Choroid plexus epithelial cell (primary cell): Measurements from ENCODE around the gene ZNF532.

Source experiments
- DNase-seq: peaks from one replicate; pipeline ENCODE4 v3.0.0-alpha.2; 2010; ENCODE audit warnings: low read depth
- H3K4me3 ChIP-seq: 2 replicates; pipeline ENCODE4 v1.5.1; 2011; ENCODE audit warnings: low read depth, mild to moderate bottlenecking, control low read depth, low read length, moderate library complexity
- CTCF ChIP-seq: conservative IDR thresholded peaks from 2 replicates; pipeline ENCODE4 v1.5.1; 2011; ENCODE audit warnings: low read depth, mild to moderate bottlenecking, control low read depth, inconsistent platforms, low read length, moderate library complexity

Gene ZNF532

DNA sequence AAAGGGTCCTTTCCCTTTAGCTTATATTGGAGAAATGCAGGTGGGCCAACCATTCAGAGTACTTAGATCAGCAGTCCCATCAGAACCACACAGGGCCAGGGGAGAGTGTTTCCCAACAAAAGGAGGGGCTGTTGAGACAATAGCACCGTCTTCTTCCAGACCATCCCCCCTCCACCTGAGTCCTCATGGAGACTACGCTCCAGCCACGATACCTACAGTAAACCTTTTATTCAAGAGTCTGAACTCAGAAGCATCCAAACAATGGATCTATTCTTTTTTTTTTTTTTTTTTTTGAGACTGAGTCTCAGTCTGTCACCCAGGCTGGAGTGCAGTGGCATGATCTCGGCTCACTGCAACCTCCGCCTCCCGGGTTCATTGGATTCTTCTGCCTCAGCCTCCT lies 25.7 kb upstream of the ZNF532 start:
- no peak overlapping the region for H3K4me3 ChIP-seq
- TF ChIP-seq CTCF, result no peak

GRCh38 chr18:58842978-58843687 lies 21.5 kb upstream of the ZNF532 start:
- no peak for DNase-seq
- H3K4me3 ChIP-seq, result no peak overlapping the region
- no peak for TF ChIP-seq CTCF

More for the DNA sequence above, 25.7 kb upstream of the ZNF532 start:
- no peak for DNase-seq

- no peak overlapping the region for H3K4me3 ChIP-seq
- DNase-seq, result no peak
- no peak for TF ChIP-seq CTCF
Observed at GRCh38 chr18:58843688-58844035, 21.0 kb upstream of the ZNF532 start.

DNA sequence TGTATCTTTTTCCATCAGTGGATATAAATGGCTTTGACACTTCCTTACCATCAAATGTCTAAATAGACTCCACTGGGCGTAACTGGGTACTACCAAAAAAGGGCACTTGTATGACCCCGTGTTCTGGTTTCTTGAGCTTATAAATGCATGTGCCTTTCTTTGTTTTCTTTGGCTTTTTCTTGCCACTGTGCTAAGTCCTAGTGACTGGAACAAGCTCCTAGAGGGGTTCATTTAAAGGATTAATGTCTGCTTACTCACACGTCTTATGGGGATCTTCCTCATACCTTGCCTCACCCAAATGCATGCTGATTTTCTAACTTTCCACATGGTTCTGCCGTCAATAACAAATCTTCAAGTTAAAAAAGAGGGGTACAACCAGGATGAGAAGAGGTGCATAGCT lies 19.8 kb upstream of the ZNF532 start:
- no peak for DNase-seq
- no peak overlapping the region for H3K4me3 ChIP-seq
- TF ChIP-seq CTCF, result no peak

DNA sequence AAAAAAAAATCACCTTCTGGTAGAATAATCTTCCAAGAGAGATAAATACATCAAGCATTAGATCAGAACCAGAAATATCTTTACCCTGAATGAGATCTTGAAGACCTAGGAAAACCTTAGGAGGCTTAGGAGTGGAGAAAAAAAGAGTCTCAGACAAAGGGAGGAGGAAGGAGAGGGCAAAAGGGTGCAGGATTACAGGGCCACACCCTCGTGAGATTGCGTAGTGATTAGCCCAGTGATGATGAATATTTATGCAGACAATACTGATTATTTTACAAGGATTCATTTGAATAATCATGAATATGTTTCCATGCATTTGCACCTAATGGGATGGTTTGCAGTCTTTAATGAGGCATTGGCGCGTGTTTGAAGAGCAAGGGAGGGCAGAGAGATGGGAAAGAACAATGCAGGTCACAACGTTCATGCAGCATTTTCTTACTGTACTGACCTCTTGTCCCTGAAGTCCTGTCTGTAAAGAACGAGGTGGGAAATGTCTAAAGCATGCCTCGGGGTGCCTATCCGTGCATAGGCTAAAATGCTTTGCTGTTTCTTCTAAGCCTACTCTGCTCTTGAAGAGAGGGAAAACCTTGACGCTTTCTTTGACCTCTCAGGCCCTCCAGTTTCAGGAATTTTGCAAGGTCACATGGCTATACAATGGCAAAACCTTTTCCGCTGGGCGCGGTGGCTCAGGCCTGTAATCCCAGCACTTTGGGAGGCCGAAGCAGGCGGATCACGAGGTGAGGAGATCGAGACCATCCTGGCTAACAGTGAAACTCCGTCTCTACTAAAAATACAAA lies 18.6 kb upstream of the ZNF532 start:
- no peak for TF ChIP-seq CTCF
- H3K4me3 ChIP-seq, result no peak overlapping the region
- DNase-seq, result no peak

DNA sequence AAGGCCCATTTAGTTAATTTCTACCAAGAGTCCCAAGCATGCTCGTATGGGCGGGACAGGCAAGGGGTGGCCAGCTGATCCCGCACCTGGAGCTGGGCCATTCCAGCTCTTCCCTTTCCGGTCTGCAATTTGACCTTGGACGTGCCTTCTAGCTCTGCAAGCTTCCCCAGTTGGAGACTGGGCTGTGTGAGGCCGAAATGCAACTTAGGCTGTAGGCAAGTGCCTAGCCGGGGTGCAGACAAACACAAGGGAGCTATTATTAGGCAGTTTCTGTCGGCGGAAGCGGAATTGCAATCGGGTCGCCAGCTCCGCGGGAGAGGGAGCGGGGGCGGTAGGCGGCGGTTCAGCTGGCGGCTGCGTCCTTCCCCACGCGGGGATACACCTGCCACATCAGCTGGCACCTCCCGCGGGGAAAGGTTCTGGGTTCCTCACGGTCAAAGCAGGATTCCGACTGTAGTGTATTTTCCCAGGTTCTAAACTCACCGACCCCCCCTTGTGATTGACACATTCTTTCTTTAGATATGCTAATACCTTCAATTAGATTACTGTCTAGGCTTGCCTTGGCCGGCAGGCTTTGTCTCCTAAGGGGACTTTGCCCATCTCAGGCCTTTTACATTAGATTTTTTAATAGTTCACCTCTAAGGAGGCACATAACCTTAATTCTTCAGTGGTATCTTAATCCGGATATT lies 17.1 kb upstream of the ZNF532 start:
- peak overlapping the region; percentile 46 for H3K4me3 ChIP-seq
- TF ChIP-seq CTCF, result no peak
- DNase-seq, result peak; percentile 30

- TF ChIP-seq CTCF, result no peak
- peak; percentile 39 for DNase-seq
- no peak overlapping the region for H3K4me3 ChIP-seq
Observed at GRCh38 chr18:58848685-58849084, 16.0 kb upstream of the ZNF532 start.
